IPS-NIHi11 (cell line): ENCODE results near the gene C5.
"Not testable (repeated sequence)": the region's sequence is repeated elsewhere in the genome, so short reads cannot be mapped to it uniquely, and the experiment has no call there.

Experiments used
- DNase-seq: peaks from one replicate; pipeline ENCODE4 v3.0.0; 2012; ENCODE audit warnings: mixed read lengths, low spot score

Gene C5

GRCh38 chr9:121048618-121049017 lies 1.5 kb downstream of the C5 start:
- DNase-seq = no peak

GRCh38 chr9:121048175-121048574 lies 1.9 kb downstream of the C5 start:
- DNase-seq = no peak

GRCh38 chr9:121038804-121039203 lies 11.3 kb downstream of the C5 start:
- no peak for DNase-seq

DNA sequence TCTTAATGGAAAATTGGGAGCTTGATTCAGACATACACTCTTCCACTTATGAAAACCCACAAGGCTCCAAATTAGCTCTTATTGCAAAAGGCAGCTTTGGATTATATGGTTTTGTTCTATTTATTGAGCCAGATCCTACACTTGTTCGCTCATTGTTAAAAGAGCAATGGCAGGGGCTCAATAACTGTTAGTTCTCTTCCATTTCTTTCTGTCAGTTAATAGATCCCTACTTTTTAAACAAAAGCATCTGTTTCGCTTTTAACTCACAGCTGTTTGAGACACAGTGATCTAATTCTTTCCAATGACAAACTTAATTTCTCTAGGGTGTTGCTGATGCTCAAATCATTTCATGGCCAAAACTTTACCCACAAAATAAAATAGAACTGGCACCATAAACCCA lies 11.7 kb downstream of the C5 start:
- no peak for DNase-seq

DNA sequence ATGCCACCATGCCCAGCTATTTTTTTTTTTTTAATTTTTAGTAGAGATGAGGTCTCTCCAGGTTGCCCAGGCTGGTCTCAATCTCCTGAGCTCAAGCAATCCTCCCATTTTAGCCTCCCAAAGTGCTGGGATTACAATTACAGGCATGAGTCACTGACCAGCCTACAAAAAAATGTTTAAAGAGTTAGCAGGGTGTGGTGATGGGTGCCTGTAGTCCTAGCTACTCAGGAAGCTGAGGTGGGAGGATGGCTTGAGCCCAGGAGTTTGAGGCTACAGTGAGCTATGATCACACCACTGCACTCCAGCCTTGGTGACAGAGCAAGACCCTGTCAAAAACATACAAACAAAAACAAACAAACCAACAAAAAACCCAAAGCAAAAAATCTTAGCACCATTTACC lies 14.4 kb downstream of the C5 start:
- DNase-seq = not testable (repeated sequence)

GRCh38 chr9:121034529-121034928 lies 15.5 kb downstream of the C5 start:
- no peak for DNase-seq

DNA sequence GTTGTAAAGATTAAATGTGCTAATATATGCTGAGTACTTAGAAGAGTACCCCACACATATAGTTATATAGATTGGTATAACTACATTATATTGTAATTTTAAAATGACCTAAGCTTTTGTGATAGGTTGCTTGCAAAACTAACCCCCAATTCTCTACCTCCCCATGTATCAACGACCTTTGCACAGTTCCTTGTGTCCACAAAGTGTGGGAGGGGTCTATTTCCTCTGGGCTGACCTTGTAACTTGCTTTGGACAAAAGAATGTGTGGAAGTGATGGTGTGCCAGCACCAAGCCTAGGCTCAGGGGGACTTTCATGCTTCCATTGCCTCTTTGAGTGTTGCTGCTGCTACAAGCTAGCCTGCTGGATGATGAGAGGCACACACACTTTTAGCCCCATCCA lies 20.6 kb downstream of the C5 start:
- DNase-seq = no peak

GRCh38 chr9:121028285-121028684 lies 21.8 kb downstream of the C5 start:
- DNase-seq = not testable (repeated sequence)

DNA sequence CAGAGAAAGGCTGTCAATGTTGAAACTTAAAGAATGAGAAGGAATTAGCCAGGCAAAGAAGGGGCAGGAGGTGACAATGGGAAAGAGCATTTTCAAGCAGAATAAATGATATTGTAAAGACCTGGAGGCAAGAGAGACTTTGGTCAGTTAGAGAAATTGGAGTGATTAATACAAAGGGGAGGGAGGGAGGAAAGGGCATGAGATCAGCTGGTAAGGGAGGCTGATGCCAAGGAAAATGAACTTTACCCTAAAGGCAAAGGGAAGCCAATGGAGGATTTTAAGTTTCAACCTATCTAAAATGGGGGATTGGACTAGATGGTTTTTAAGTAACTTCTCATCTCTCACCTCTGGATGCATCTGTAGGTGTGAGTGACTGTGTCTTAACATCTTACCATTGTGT lies 23.3 kb downstream of the C5 start:
- no peak for DNase-seq

- DNase-seq = no peak
These were observed 23.8 kb downstream of the C5 start for GRCh38 chr9:121026260-121026691.

- DNase-seq = no peak
These were observed 25.8 kb downstream of the C5 start for GRCh38 chr9:121024237-121024636.

- DNase-seq = no peak
These were observed 27.0 kb downstream of the C5 start for GRCh38 chr9:121023064-121023463.

GRCh38 chr9:121021301-121021700 lies 28.8 kb downstream of the C5 start:
- DNase-seq = no peak

- DNase-seq = no peak
These were observed 30.8 kb downstream of the C5 start for GRCh38 chr9:121019273-121019672.

- no peak for DNase-seq
These were observed 36.2 kb downstream of the C5 start for GRCh38 chr9:121013911-121014310.

GRCh38 chr9:121009650-121010049 lies 40.4 kb downstream of the C5 start:
- DNase-seq = no peak

GRCh38 chr9:120999317-120999716 lies 50.8 kb downstream of the C5 start:
- no peak for DNase-seq

DNA sequence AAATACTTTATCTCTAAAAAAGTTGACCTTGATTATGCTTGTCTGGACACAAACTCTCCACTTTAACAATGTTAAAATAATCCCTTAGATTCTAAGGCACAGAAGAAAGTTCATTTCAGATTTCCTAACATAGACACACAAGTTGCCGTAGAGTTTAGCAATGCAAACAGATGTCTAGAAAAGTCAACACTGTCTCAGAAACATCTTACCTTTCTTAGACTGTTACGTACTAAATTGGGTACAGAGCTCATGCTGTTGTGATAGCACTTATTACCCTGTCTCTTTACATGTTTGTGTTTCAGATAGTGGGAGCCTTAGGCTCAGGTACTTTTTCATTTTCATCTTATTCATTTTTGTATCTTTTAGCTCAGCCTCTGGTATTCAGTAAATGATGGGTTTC lies 52.0 kb downstream of the C5 start:
- no peak for DNase-seq

DNA sequence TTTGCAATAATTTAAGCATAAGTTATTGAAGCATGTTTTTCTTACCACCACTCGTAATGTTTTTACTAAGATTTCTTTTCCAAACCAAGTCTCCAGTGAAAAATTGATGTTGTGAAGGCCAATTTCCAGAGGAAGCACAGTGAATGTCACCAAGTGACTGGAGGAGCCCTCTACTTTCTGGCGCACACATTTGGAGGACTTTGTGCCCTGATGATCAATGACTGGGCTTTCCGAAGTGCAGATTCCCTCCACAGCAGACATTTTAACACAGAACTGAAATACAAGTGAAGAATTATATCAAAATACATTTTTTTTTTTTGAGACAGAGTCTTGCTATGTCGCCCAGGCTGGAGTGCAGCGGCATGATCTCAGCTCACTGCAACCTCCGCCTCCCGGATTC lies 52.6 kb downstream of the C5 start:
- no peak for DNase-seq

DNA sequence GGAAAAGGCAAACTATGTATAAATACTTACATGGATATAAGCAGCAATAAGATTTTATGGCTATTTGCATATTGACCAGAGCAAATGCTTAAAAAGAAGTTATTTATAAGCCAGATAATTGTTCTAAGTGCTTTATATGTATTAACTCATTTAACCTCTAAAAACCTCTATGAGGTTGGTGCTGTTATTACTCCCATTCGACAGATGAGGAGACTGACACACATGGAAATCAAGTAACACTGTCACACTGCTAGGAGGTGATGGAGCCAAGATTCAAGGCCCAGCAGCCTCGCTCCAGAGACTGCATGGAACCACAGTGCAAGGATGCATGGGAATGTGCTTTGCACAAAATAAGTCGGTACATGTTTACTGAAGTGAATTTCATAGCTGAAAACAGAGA lies 53.7 kb downstream of the C5 start:
- no peak for DNase-seq

DNA sequence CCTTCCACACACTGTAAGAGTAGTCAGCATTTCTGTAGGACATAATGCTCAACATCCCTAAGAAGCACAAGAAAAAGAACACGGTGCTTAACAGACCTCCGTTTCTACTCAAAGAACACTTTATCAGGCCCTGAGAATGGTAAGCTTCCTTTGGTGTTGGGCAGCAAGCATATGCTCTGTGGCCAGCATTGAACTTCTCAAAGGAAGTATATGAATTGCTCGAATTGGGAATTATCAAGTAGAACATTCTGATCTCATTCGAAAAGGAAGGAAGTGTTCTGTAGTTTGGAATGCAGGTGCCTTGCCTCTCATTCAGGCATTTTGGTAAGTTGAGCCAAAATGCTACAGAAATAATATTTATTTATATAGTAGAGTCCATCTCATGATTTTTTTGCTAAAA lies 61.0 kb downstream of the C5 start:
- DNase-seq = no peak

DNA sequence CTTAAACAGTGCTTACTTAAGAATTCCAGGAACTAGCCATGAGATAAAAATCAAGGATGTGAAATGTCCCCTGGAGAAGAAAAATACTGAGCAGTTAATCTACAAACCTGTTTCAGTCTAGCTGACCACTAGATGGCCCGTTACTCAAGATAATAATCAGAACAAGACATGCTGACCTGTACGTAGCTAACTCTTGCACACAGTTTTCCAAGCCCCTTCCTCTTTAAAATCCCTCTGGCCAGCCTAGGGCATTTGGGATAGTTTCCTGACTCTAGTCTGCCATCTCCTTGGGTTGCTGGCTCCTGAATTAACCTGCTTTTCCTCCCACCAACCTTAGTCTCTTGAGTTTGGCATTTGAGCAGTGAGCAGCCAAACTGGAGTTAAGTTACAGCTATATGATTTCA lies 64.3 kb downstream of the C5 start:
- DNase-seq = peak; percentile 38

DNA sequence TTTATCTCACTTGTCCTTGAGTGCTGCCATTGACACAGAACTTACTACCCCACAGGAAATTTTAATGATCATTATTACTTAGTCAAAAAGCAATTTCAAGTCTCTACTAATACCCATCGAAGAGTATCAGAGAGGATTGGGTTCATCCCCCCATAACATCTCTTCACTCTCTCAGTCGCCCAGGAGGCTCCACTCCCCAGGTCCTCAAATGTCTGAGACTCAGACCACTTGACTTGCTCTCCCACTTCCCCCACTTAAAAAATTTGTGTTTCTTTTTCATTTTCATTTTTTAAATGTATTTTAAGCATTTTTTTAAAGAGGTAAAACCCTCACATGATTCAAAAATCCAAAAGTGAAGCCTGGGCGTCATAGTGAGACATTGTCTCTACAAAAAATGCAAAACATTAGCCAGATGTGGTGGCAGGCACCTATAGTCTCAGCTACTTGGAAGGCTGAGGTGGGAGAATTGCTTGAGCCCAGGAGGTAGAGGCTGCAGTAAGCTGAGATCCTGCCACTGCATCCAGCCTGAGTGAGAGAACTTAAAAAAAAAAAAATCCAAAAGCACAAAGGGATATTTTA lies 66.7 kb downstream of the C5 start:
- no peak for DNase-seq

DNA sequence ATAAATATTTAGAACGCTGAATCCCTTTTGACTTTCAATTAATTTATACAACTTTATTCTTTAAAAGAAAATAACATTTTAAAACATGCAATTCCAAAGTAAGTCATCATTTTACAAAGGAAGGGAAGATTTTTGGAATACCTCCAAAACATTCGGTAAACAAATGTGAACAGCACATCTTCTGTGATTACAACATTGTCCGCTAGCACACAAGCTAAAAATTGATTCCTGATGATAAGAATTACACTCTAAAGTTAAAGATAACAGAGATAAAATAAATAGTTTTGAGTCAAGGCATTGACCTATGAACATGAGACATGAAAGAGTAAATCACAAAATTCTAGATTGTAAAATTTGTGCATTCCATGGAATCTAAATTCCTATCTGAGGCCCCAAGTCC lies 67.2 kb downstream of the C5 start:
- no peak for DNase-seq

DNA sequence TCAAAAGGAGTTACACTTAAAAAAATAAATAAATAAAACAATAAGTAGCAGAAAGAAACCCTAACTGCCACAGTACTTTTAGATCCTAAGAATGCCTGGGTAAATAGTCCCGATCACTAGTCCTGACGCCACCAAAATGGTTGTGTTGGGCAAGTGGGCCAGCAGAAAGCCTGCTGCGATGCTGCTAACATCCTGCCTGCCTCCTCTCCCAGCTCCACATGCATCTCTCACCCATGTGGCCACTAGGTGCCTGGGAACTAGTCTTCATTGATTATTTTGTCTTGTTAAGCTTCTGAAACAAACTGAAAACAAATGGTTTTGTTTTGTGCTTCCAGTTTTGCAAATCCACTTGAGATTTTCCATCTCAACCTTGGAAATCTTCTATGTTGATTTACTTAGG lies 69.1 kb downstream of the C5 start:
- DNase-seq = no peak
